ENCODE measurements around the gene YWHAH.

The YWHAH gene

GRCh38 chr22:31923747-31924146 lies 20.6 kb upstream of the YWHAH start:
- DNase-seq, result no peak

- no peak for DNase-seq
Measured at GRCh38 chr22:31925056-31925455, 19.3 kb upstream of the YWHAH start.

- no peak for DNase-seq
Measured at GRCh38 chr22:31926024-31926423, 18.3 kb upstream of the YWHAH start.

GRCh38 chr22:31926969-31927368 lies 17.4 kb upstream of the YWHAH start:
- peak; percentile 10 for DNase-seq

- DNase-seq, result no peak
Measured at GRCh38 chr22:31927562-31927961, 16.8 kb upstream of the YWHAH start.

- DNase-seq, result no peak
Measured at GRCh38 chr22:31929167-31929930, 15.0 kb upstream of the YWHAH start.

GRCh38 chr22:31932863-31933262 lies 11.5 kb upstream of the YWHAH start:
- DNase-seq, result no peak

GRCh38 chr22:31933406-31933805 lies 10.9 kb upstream of the YWHAH start:
- DNase-seq, result no peak

- DNase-seq, result no peak
Measured at GRCh38 chr22:31933816-31934482, 10.4 kb upstream of the YWHAH start.

GRCh38 chr22:31935961-31936635 lies 8.2 kb upstream of the YWHAH start:
- no peak for DNase-seq

GRCh38 chr22:31937341-31937740 lies 7.0 kb upstream of the YWHAH start:
- DNase-seq, result no peak

- DNase-seq, result no peak
Measured at GRCh38 chr22:31938296-31938695, 6.0 kb upstream of the YWHAH start.

- no peak for DNase-seq
Measured at GRCh38 chr22:31940506-31940905, 3.8 kb upstream of the YWHAH start.

GRCh38 chr22:31942091-31942490 lies 2.2 kb upstream of the YWHAH start:
- no peak for DNase-seq

- DNase-seq, result no peak
Measured at GRCh38 chr22:31943206-31943977, 943 bp upstream of the YWHAH start.

GRCh38 chr22:31944700-31945442 lies 536 bp downstream of the YWHAH start:
- DNase-seq, result peak; percentile 41

GRCh38 chr22:31945443-31945855 lies 1.1 kb downstream of the YWHAH start:
- DNase-seq, result no peak

- DNase-seq, result no peak
Measured at GRCh38 chr22:31945971-31946680, 1.8 kb downstream of the YWHAH start.

- DNase-seq, result peak; percentile 30
Measured at GRCh38 chr22:31947296-31947695, 3.0 kb downstream of the YWHAH start.

GRCh38 chr22:31948002-31948401 lies 3.7 kb downstream of the YWHAH start:
- DNase-seq, result no peak

- no peak for DNase-seq
Measured at GRCh38 chr22:31950226-31950625, 5.9 kb downstream of the YWHAH start.
